HG02763 (cell line): Measurements from ENCODE around the gene RREB1.

ENCODE experiments used
- ATAC-seq: cut with Tn5 transposase; IDR thresholded peaks from one replicate; pipeline ENCODE4 v1.9.1; 2021; ENCODE audit warnings: mild to moderate bottlenecking, moderate library complexity; ENCODE audit not compliant: unreplicated experiment

Gene RREB1

DNA sequence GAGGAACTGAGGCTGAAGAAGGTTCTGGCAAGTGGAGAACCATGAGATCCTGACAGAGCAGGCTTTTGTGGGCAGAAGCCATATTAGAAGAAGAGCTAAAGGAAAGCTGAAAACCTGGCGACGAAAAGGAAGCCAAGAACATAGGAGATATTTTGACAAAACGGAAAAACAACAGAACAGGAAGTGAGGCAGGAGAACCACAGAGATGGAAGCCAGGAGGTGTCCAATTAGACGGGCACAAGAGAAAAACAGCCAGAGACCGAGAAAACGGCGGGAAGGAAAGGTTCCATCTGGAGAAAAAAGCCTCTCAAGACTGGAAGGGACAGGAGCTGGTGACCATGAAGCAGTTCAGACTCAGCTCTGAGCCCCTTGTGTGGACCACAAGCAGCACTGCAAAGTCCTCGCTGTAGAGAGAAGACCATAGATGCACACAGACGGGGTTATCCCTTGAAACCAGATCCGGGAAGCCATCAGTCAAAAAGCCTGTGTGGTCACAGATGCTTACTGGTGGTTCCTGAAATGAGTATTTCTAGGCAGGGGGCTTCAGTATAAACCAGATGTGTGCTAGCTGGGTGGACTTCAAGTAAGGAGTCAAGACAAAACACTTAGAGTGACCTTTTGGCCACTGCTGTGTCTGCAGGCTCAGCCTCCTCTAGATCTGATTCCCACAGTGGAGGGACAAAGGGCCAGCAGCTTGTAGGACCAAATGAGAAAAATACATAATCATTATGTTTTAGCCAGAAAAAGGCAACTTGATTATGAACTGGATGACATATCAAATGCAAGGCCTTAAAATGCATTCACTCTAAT, 174.5 kb downstream of the RREB1 start:
- ATAC-seq, result no peak

GRCh38 chr6:7283676-7284075, 175.9 kb downstream of the RREB1 start:
- ATAC-seq, result no peak

DNA sequence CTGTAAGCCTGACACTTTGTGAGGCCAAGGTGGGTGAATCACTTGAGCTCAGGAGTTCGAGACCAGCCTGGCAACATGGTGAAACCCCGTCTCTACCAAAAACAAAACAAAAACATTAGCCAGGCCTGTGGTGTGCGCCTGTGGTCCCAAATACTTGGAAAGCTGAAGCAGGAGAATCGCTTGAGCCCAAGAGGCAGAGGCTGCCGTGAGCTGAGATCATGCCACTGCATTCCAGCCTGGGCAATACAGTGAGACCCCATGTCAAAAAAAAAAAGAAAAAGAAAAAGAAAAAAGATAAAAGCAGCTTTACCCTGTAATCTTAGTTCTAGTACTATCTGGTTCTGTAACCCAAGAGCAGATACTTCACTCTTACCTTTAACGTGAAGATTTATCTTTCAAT, 177.7 kb downstream of the RREB1 start:
- ATAC-seq, result no peak

- ATAC-seq, result no peak
Observed at GRCh38 chr6:7290079-7290478, 182.3 kb downstream of the RREB1 start.

- ATAC-seq, result no peak
Observed at GRCh38 chr6:7292596-7293255, 185.0 kb downstream of the RREB1 start.

DNA sequence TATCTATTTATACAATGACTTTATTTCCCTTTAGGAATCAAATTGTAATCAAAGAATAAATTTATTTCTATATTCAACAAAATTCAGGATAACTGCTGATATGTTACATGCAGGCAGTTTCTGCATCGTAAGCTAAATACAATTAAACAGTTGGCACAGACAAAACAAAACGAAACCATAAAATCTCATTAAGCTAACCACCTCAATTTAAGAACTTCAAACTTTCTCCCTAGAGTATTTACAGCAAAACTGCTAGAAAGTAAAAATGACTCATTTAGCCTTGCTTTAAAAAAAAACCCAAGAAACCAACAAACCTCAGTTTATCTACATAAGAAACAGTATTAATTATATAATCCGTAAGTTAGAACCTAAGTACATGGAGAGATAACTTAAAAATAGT, 188.2 kb downstream of the RREB1 start:
- no peak for ATAC-seq

DNA sequence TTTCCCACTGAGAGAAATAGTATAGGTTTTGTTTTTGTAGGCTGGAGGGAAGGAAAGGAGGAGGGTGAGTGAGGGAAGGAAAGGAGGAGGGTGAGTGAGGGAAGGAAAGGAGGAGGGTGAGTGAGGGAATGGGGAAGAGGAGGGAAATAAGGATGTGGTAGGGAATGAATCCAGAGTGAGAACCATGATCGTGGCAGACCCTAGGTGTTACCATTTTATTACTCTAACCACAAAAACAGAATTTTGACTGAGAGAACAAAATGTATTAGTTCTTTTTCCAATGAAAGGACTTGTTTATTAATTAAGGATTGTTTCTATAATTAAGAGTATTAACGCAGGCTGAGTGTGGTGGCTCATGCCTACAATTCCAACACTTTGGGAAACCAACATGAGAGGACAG, 188.8 kb downstream of the RREB1 start:
- no peak for ATAC-seq

- no peak for ATAC-seq
Observed at GRCh38 chr6:7298113-7298512, 190.4 kb downstream of the RREB1 start.

- no peak for ATAC-seq
Observed at GRCh38 chr6:7300926-7301325, 193.2 kb downstream of the RREB1 start.
